ENCODE results near the gene FRMD8. TPM values are rescaled to one million over a fixed set of nuclear protein-coding genes. Genes with fewer than 3 reads are reported as not detected.

Gene FRMD8
- total RNA-seq, 1 donor from 2014 or later = 39.7 TPM

DNA sequence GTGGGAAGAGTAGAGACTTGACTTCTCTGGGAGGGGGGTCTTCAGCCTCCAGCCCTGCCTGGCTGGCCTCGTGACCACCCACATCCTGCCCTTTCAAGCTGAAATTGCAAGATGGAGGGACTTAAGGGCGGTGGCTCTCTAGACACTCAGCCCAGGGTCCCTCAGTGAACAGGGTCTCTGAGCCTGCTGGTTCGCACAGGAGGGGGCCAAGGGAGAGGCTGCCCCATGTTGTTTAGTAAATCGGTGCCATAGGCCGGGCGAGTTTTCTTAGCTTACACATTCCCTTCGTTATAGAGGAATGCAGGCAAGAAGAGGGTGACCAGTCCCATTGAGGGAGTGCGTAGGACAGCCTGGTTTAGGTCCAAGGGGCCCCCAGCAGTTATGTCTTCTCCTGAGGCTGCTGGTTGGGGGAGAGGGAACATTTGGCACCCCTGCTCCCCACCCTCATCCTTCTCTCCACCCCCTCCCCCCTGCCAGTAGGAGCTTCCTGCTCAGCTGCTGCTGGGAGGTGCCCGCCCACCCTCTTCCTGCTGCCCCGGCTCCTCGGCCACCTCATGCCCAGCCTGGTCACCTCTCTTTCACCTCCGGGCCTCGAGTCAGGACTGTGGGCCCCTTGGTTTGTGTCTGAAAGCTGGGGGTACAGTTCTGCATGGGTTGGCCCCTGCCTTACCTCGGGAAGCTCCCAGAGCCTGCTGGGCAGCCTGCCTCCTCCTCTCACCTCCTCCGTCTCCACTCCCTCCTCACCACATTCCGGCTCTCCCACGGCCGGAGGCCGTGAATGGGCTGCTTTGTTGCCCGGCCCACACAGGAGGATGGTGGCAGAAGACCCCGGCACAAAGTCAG, 3.9 kb downstream of the FRMD8 start:
- Mint-ChIP-seq H3K4me1 (ENCODE audit: low read depth) (peaks cover 34% of the 10 kb centered on the region), H3K9me3 (no peaks in the 10 kb centered on the region), H3K36me3 (ENCODE audit: low read depth) (peaks cover 21% of the 10 kb centered on the region), H3K27me3 (ENCODE audit: low read depth) (no peaks in the 10 kb centered on the region), H3K4me3 (ENCODE audit: low read depth) (no peak overlapping the region), H3K27ac (peak overlapping the region; percentile 38)
- intact Hi-C loops (cut with micrococcal nuclease) = no loop called here
- no peak for DNase-seq (ENCODE audit: low spot score)

GRCh38 chr11:65390996-65391395, 4.6 kb downstream of the FRMD8 start:
- H3K4me1 Mint-ChIP-seq (ENCODE audit: low read depth) = peaks cover 31% of the 10 kb centered on the region
- H3K36me3 Mint-ChIP-seq (ENCODE audit: low read depth) = peaks cover 21% of the 10 kb centered on the region
- intact Hi-C loops (cut with micrococcal nuclease) = no loop called here
- no peaks in the 10 kb centered on the region for H3K9me3 Mint-ChIP-seq
- H3K27me3 Mint-ChIP-seq (ENCODE audit: low read depth) = no peaks in the 10 kb centered on the region
- no peak for DNase-seq (ENCODE audit: low spot score)
- no peak overlapping the region for H3K4me3 Mint-ChIP-seq (ENCODE audit: low read depth)
- H3K27ac Mint-ChIP-seq = no peak overlapping the region

DNA sequence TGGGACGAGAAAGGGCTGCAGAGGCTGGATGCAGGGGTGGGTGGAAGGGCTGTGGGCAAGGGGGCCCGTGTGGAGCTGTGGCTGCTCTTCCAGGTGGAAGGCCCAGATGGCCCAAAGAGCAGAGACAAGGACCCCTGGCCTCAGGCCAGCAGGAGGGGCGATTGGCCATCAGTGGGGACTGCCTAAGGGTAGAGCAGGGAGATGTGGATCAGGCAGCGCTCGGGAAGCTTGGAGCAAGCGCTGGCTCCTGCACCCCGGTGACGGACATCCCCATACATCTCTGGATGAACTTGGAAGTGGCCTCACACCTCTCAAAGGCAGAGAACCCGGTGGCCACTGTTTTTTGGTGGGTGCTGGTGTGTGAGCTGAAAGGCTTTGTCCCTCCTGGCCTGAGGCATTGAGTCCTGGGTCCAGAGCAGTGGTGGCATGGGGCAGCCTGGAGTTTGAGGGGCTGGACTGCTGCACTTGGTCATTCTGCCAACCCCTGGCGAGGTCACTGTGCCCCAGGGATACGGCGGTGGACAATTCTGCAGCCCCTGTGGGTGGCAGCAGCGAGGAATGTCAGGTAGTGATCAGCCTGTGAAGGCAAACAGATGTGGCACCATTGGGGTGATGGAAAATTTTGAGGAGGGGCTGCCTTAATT, 5.9 kb downstream of the FRMD8 start:
- Mint-ChIP-seq H3K27me3 (ENCODE audit: low read depth) (no peaks in the 10 kb centered on the region), H3K27ac (no peak overlapping the region), H3K4me1 (ENCODE audit: low read depth) (peaks cover 28% of the 10 kb centered on the region), H3K9me3 (no peaks in the 10 kb centered on the region), H3K36me3 (ENCODE audit: low read depth) (peaks cover 24% of the 10 kb centered on the region), H3K4me3 (ENCODE audit: low read depth) (no peak overlapping the region)
- DNase-seq (ENCODE audit: low spot score) = no peak
- intact Hi-C loops (cut with micrococcal nuclease) = no loop called here

DNA sequence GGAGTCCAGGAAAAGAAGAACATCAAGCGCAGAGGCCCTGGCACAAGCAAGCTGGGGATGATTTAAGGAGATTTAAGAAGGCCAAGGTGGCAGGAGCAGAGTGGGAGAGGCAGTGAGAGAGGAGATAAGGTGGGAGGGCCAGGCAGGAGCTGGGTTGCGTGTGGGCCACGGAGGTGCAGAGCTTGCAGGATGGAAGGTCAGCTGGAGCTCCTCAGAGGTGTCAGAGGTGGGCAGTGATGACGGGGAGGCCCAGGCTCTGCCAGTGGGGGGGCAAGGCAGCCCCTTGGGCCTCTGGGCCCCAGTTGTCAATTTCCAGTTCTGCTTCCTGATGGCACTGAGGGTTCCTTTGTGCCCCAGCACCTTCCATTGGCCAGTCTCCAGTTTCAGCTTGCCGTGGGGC, 6.5 kb downstream of the FRMD8 start:
- Mint-ChIP-seq H3K27ac (no peak overlapping the region), H3K4me3 (ENCODE audit: low read depth) (no peak overlapping the region), H3K36me3 (ENCODE audit: low read depth) (peaks cover 26% of the 10 kb centered on the region), H3K4me1 (ENCODE audit: low read depth) (peaks cover 27% of the 10 kb centered on the region), H3K9me3 (no peaks in the 10 kb centered on the region), H3K27me3 (ENCODE audit: low read depth) (no peaks in the 10 kb centered on the region)
- no peak for DNase-seq (ENCODE audit: low spot score)
- intact Hi-C loops (cut with micrococcal nuclease) = no loop called here

- H3K27me3 Mint-ChIP-seq (ENCODE audit: low read depth) = no peaks in the 10 kb centered on the region
- peaks cover 20% of the 10 kb centered on the region for H3K4me1 Mint-ChIP-seq (ENCODE audit: low read depth)
- DNase-seq (ENCODE audit: low spot score) = no peak
- intact Hi-C loops (cut with micrococcal nuclease) = no loop called here
- H3K9me3 Mint-ChIP-seq = no peaks in the 10 kb centered on the region
- H3K4me3 Mint-ChIP-seq (ENCODE audit: low read depth) = no peak overlapping the region
- H3K27ac Mint-ChIP-seq = no peak overlapping the region
- peaks cover 25% of the 10 kb centered on the region for H3K36me3 Mint-ChIP-seq (ENCODE audit: low read depth)
Measured at GRCh38 chr11:65393513-65394079, 7.2 kb downstream of the FRMD8 start.

DNA sequence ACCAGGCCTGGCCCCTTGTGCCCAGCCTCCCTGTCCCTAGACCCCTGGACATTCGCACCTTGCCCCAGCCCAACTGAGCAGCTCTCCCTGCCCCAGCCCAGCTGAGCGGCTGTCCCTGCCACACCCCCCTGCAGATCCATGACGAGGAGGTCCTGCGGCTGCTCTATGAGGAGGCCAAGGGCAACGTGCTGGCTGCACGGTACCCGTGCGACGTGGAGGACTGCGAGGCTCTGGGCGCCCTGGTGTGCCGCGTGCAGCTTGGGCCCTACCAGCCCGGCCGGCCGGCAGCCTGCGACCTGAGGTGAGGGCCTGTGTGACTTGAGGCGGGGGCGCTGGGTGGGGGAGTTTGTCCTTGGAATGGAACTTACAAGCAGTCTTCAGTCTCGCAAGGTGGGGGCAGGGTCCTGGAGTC, 7.7 kb downstream of the FRMD8 start:
- H3K36me3 Mint-ChIP-seq (ENCODE audit: low read depth) = peaks cover 21% of the 10 kb centered on the region
- H3K4me3 Mint-ChIP-seq (ENCODE audit: low read depth) = no peak overlapping the region
- no peaks in the 10 kb centered on the region for H3K9me3 Mint-ChIP-seq
- no peaks in the 10 kb centered on the region for H3K27me3 Mint-ChIP-seq (ENCODE audit: low read depth)
- intact Hi-C loops (cut with micrococcal nuclease) = no loop called here
- peaks cover 15% of the 10 kb centered on the region for H3K4me1 Mint-ChIP-seq (ENCODE audit: low read depth)
- DNase-seq (ENCODE audit: low spot score) = no peak
- H3K27ac Mint-ChIP-seq = no peak overlapping the region

- Mint-ChIP-seq H3K9me3 (no peaks in the 10 kb centered on the region), H3K27ac (no peak overlapping the region), H3K4me1 (ENCODE audit: low read depth) (peaks cover 2% of the 10 kb centered on the region), H3K4me3 (ENCODE audit: low read depth) (no peak overlapping the region), H3K36me3 (ENCODE audit: low read depth) (peaks cover 33% of the 10 kb centered on the region), H3K27me3 (ENCODE audit: low read depth) (no peaks in the 10 kb centered on the region)
- DNase-seq (ENCODE audit: low spot score) = no peak
- intact Hi-C loops (cut with micrococcal nuclease) = no loop called here
Measured at GRCh38 chr11:65395961-65396530, 9.6 kb downstream of the FRMD8 start.

GRCh38 chr11:65396769-65397745, 10.6 kb downstream of the FRMD8 start:
- no peak overlapping the region for H3K27ac Mint-ChIP-seq
- no peak for DNase-seq (ENCODE audit: low spot score)
- no peaks in the 10 kb centered on the region for H3K27me3 Mint-ChIP-seq (ENCODE audit: low read depth)
- H3K36me3 Mint-ChIP-seq (ENCODE audit: low read depth) = peaks cover 34% of the 10 kb centered on the region
- no peaks in the 10 kb centered on the region for H3K9me3 Mint-ChIP-seq
- H3K4me3 Mint-ChIP-seq (ENCODE audit: low read depth) = no peak overlapping the region
- intact Hi-C loops (cut with micrococcal nuclease) = no loop called here
- no peaks in the 10 kb centered on the region for H3K4me1 Mint-ChIP-seq (ENCODE audit: low read depth)

GRCh38 chr11:65398362-65398910, 12.0 kb downstream of the FRMD8 start:
- DNase-seq (ENCODE audit: low spot score) = no peak
- Mint-ChIP-seq H3K4me1 (ENCODE audit: low read depth) (no peaks in the 10 kb centered on the region), H3K27me3 (ENCODE audit: low read depth) (no peaks in the 10 kb centered on the region), H3K36me3 (ENCODE audit: low read depth) (peaks cover 35% of the 10 kb centered on the region), H3K27ac (no peak overlapping the region), H3K4me3 (ENCODE audit: low read depth) (no peak overlapping the region), H3K9me3 (no peaks in the 10 kb centered on the region)
- intact Hi-C loops (cut with micrococcal nuclease) = no loop called here

DNA sequence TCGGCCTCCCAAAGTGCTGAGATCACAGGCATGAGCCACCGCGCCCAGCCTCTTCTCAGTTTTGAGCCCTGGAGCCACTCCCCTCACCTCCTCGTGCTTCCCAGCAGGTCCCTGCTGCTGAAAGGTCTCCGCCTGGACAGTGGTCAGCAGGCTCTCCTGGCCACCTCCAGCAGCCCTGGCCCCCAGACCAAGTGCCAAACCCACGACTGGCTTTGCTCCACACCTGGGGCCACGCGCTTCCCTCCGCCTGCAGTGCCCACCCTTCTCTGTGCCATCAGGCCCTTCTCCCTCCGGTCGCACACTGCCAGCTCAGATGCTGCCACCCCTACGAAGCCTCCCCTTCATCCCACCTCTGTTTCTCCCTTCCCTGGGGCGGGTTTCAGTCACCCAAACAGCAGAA, 12.8 kb downstream of the FRMD8 start:
- no peak for DNase-seq (ENCODE audit: low spot score)
- Mint-ChIP-seq H3K9me3 (no peaks in the 10 kb centered on the region), H3K27me3 (ENCODE audit: low read depth) (no peaks in the 10 kb centered on the region), H3K4me3 (ENCODE audit: low read depth) (no peak overlapping the region), H3K36me3 (ENCODE audit: low read depth) (peaks cover 36% of the 10 kb centered on the region), H3K27ac (no peak overlapping the region), H3K4me1 (ENCODE audit: low read depth) (no peaks in the 10 kb centered on the region)
- intact Hi-C loops (cut with micrococcal nuclease) = no loop called here

- Mint-ChIP-seq H3K36me3 (ENCODE audit: low read depth) (peaks cover 42% of the 10 kb centered on the region), H3K27me3 (ENCODE audit: low read depth) (no peaks in the 10 kb centered on the region), H3K9me3 (no peaks in the 10 kb centered on the region), H3K4me1 (ENCODE audit: low read depth) (no peaks in the 10 kb centered on the region), H3K4me3 (ENCODE audit: low read depth) (no peak overlapping the region), H3K27ac (no peak overlapping the region)
- intact Hi-C loops (cut with micrococcal nuclease) = no loop called here
- no peak for DNase-seq (ENCODE audit: low spot score)
Measured at GRCh38 chr11:65399845-65400244, 13.4 kb downstream of the FRMD8 start.

Data from activated T-helper 2 cell treated with anti-CD3 and anti-CD28 coated beads, Interferon-gamma antibody, Interleukin-2, Interleukin-4, amounts not matched to agents 10 μg/mL and 5 μg/mL and 100 μg/mL, durations not matched to agents 14 hours and 24 hours and 36 hours (primary cell).